ENCODE results near the gene TUB.

The TUB gene, protein sequence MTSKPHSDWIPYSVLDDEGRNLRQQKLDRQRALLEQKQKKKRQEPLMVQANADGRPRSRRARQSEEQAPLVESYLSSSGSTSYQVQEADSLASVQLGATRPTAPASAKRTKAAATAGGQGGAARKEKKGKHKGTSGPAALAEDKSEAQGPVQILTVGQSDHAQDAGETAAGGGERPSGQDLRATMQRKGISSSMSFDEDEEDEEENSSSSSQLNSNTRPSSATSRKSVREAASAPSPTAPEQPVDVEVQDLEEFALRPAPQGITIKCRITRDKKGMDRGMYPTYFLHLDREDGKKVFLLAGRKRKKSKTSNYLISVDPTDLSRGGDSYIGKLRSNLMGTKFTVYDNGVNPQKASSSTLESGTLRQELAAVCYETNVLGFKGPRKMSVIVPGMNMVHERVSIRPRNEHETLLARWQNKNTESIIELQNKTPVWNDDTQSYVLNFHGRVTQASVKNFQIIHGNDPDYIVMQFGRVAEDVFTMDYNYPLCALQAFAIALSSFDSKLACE

DNA sequence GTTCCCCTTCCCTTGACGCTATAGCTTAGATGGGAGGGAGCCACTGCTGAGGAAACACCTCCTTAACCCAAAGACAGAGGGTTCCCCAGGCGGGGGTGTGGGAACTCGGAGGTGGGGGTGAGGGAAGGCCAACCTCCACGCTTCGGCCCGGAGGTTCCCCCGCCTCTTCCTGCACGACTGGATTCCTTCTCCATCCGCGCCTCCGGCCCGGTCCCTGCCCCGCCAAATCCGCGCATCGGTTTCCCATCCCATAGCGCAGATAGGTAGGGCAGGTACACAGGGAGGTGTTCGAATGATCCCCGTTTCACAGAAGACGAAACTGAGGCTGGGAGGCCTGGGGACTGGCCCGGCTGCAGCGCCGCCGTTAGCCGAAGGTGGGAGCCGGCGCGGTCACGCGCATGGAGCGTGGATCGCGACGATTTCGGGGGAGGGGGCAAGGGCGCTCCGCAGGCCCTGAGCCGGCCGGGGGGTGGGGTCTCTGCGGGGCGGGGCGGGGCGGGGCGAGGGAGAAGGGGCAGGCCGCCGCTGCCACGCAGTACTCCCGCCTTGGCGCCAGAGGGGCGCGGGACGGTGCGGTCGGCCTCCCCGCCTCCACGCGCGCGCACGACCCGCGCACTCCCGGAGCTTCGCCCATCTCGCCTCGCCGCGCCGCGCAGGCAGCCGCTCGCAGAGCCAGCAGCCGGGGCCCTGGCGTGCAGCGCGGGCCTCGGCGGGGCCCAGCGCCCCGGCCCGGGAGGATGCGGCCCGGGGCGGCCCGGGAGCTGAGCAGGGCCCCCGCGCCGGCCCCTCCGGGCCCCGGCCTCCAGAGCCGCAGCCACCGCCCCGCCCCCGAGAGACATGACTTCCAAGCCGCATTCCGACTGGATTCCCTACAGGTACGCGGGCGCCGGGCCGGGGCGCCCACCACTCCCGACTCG, at the start of gene TUB:
TUB (plus strand) TSS at position 538 of the 917 bp plus-strand sequence; CDS start at position 838, 300 bp downstream.
- no peak for DNase-seq

DNA sequence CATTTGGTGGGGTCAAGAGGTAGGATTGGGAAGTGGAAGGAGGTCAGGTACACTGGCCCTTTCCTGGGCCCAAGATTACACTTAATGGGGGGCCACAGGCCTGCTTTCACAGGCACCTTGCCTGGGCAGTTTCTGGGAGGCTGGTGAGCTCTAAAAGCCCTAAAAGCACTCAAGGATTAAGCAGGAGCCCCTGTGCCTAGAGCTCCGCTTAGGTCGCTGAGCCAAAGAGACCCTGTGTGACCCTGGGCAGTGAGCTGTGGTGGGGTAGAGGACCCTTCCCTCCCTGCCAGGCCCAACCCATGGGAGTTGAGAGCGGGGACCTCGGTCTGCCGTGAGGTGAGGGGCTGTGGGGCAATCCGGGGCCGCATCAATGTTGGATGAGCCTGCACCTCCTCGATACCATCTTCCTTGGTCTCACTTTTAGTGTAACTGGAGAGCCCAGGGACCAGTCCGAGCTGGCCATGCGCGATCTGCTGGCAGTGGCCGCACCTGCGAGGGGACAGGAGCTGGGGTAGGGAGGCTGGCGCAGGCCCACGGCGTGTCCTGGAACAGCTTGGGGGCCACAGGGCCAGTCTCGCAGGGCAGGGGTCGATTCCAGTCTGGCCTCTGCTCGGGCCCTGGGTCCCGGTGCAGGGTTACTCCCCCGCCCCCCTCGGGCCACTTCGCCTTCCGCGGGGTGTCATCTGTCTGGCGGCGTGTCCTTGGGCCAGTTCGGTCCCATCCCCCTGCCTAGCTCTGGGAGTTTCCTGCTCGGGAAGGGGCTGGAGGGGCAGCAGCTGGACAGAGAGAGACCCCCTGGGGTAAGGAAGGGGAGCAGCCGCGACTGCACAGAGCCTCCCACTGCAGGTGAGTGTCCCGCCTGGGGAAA, 49.5 kb upstream of the TUB start:
- no peak for DNase-seq

DNA sequence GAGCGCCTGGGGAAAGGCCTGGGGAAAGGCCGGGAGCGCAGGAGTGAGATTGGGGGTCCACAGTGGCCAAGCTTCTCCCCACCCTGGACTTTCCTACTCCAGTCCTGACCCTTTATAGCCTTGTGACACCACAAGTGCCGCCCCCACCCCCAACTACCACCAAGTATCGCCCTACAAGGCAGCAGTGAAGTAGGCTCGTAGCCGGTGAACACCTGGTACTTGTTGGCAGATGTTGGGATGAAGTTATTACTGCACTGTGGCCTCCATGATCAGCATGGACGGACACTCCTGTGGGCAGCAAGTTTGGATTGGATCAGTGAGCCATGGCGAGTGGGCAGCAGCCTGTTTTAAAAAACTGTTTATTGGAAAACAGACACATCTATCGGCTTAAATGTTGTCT, 48.9 kb upstream of the TUB start:
- no peak for DNase-seq

DNA sequence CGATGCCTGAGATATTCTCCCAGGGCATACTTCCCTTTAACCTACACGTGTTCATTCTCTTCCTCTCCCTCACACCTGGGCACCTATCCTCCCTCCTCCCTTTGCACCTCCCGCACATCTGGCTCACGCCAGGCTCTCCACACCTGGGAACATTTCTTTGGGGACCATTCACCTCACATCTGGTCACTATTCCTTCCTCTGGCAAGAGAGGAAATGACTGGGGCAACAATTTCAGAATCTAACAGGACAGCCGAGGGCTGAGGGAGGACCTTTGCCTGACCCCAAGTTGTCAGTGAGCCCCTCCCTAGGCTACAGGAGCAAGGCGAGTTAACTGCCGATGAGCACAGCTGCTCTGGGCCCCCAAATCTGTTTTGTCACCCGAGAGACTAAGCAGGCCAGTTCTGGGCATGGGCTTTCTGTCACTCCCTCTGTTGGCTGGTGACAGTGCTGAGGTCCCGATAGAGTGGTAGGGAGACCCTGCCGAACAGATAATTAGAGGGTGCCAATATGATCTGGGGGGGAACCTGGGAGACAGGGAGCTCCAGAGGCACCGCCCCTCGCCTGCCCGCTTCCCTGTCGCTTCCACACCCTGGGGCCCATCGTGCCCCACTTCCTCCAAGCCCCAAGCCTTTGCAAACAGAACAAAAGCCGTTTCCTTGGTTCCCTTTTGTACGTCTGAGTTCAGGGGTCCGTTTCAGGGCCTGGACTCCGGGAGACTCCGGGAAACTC, 48.3 kb upstream of the TUB start:
- DNase-seq: no peak

DNA sequence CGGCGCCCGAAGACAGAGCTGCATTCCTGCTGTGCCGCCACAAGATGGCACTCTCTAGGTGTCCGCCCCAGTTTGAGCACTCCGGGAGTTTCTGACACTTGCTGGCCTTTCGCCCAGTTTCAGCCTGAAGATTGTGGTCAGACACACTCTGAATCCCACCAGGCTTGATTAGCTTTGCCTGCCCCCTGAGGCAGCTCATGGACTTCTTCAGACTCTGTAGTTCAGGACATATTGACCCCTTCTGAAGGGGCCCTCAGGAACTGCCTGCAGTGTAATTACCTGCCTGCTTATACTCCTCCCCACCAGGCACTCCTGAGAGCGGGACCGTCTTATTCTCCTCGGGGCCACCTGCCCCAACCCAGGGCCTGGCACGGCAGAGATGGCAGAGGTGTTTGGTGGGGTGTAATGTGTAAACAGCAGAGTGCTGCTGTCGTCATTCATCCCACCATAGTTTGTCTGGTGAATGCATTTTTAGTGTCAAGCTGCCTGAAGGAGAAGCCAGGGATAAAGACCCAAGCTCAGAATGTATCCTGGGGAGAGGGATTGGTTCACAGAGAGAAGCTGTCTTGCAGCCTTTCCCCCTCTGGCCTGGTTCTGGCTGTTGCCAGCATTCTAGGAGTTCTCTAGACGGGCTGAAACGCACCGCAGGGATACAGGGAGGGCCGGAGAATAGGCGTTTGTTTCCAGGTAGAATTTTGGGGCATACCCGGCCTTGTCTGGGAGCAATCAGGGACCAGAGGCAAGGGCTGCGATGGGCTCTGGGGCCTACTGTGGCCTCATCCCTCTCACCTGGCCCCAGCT, 47.5 kb upstream of the TUB start:
- peak; percentile 60 for DNase-seq

DNA sequence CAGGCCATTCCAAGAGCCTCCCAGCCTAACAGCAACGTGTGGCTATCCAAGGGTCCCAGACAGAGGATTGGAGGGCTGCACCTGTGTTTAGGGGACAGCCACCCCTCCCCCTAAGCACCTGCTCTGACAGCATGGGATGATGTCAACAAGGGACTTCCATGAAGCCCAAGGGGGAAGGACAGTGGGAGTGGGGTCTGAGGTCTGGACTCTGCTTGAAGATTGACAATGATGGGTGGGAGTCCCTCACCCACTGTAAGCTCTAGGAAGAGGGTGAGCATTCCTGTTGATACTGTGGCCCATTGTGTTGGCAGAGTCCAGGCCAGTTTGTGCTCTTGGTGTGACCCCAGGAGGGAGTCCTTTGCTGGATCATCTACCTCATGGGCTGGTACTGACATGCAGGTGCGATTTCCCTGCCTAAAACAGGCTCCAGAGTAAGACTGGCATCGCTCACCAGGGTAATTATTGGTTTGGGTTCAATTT, 46.9 kb upstream of the TUB start:
- DNase-seq: no peak

DNA sequence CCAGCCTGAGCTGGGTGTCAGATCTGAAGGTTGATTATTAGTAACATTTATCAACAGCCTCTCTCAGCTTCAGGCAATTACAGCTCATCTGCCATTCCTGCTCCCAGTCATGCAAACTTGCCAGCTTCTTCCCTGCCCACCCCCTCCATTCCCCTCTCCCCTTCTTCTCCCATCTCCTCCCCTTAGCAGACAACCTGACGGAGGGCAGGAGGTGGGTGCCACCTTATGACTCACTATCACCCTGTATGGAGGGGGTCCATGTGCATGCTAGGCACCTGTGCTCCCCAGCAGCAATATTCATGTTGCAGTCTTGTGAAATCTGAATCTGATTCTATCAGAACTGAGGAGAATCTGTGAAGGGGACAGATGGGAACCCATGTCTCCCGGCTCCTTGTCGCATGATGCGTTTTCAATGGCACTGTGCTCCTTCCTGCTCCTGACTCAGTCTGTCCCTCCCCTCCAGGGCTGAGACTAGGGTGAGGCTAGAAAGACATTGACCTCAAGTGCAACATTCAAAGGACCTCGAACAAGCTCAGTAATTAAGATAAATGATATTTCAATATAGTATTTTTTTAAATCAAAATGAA, 46.3 kb upstream of the TUB start:
- DNase-seq: no peak

DNA sequence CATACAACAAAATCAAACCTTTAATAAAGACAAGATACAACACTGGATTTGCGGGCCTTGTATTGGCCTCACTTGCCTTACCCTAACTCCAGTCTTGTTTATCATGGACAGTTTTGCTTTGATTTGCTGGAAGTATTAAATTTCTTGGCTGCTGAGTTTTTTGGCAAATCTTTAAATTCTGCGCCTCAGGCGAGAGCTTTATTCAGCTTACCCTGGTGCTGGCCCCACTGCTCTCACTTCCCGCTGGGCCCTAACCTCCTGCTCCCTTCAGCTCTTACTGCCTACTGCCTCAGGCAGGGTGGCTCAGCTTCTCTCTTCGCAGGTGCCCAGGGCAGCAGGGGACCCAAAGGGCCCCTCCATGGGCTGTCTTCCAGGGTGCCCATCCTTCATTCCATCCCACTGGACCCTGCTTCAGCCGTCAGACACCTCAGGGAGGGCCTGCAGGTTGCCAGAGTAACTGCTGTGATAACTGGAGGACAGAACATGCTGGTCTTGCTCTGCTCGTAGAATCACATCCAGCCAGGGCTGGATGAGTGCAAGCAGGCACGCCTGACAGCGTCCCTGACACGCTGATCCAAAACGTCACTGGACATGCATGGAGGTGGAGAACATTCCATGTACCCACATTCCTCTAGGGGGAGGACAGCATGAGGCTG, 45.7 kb upstream of the TUB start:
- no peak for DNase-seq

DNA sequence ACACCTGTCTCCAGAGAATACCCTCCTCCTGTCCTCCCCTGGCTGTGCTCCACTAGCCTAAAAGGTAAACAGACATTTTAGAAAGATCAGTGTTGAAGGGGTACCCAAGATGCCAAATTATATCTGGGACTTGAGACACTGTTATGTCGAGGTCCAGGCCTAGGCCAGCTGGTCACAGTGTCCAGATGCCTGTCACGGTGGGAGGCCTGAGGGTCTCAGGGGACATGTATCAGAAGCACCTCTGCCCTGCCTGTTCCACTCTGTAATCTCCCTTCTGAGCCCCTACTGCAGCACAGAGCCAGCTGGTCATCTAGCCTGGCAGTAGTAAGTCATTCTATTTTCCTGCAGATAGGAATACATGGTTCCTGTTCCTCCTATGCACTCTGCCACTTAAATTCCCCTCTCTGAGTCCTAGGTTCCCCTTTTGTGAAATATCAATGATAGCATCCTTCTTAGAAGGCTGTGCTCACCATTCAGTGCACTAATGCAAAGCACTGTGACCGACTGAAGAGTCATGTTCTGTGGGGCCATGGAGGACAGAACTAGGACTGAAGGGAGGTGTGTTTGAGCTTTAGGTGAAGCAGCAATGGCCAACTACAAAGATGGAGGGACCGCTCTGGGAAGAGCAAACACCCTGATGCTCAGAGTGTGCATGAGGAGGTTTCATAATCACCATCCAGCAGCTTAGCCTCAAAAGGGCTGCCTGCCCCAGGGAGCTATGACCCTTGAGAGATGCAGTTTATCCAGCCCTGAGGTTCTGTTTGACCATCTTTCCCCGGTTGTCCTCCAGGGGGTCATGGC, 44.8 kb upstream of the TUB start:
- no peak for DNase-seq

DNA sequence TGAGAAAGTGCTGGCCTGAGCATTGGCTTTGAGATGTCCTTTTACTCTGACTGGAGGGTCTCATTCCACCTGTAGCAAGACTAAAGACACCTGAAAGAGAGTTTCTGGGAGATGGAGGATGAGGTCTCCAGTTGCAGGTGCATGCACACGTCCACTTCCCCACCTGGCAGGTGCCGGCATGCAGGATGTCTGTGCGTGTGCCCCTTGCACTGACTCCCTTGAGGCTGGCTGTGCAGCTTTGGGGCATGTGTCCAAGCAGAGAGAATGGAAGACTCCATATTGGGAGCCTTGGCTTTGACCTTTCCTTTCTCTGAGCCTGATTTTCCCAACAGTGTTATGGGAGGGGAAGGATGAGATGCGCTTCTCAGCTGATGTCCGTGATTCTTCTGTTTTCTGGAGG, 44.0 kb upstream of the TUB start:
- DNase-seq: no peak

DNA sequence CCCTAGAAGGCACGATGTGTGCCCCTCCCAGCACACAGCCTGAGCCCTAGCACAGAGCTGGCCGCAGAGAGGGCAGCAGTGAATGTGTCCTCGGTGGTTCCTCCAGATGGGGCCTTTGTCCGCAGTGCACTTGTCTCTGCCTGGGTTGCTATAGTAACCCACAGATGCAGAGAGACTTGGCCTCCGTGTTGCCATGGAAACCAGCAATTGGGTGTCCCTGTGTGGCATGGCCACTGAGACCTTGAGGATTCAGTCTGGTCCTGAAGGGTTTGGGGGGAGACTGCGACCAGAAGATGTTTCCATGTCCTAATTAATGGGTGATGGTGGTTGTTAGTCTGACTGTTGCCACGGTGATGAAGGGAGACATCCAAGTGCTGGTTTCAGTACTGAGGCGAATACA, 42.6 kb upstream of the TUB start:
- no peak for DNase-seq

DNA sequence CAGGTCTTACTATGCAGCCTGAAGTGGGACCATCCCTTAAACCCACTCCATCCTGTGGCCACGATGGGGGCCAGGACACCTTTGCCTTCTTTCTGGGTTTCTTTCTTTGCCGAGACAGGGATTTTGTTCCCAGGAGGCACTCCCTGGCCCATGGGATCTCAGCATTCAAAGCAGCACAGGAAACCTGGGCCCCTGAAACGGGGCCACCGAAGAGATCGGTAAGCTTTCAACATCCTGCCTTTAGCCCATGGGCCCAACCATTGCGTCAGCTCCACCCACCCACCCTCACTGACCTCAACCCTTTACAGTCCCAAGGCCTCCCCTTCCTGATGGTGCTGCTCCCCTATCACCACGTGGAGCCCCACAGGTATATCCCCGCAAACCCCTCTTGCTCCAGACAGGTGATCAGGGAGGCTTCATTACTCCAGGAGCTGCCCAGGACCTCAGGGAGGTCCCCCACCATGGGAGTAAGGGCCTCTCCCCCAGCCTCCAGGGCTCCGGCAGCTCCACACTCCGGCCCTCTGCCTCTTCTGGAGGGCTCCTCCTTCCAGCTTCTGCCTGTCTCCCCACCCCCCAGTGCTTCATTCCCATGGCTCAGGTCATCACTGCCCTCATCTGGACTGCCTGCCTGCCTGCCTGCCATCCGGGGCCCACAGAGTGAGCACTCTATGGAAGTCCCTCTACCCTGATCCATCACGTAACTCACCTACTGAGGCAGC, 42.0 kb upstream of the TUB start:
- no peak for DNase-seq

DNA sequence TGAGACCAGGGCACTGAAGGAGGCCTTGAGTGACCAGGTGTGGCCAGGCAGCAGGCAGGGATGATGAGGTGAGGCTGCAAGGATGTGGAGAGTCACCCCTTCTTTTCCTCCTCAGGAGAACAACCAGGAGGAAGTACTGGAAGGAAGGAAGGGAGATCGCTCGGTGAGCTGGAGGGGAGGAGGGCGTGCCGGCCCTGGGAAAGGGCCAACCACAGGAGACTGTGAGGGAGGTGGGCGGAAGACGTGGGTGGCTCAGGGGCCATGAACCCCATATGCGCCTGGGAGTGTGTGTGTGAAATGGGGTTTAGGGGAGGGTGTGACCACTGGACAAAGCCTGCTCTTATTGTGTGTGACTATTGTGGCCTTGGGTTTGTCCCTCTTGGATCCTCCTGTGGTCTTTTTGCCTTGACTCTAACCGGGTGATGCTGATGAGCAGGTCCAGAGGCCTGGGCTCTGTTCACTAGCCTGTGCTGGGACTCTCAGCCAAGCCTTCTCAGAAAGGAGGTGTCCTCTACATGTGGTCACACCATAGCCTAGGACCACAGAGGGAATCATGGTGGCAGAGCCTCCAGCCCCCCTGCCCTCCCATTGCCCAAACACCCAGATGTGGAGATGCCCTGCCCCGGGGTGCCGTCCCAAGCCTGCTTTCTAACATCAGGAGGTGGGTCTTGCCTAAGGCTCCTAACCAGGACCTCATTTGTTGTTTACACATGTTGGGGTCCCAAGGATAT, 41.3 kb upstream of the TUB start:
- DNase-seq: no peak

DNA sequence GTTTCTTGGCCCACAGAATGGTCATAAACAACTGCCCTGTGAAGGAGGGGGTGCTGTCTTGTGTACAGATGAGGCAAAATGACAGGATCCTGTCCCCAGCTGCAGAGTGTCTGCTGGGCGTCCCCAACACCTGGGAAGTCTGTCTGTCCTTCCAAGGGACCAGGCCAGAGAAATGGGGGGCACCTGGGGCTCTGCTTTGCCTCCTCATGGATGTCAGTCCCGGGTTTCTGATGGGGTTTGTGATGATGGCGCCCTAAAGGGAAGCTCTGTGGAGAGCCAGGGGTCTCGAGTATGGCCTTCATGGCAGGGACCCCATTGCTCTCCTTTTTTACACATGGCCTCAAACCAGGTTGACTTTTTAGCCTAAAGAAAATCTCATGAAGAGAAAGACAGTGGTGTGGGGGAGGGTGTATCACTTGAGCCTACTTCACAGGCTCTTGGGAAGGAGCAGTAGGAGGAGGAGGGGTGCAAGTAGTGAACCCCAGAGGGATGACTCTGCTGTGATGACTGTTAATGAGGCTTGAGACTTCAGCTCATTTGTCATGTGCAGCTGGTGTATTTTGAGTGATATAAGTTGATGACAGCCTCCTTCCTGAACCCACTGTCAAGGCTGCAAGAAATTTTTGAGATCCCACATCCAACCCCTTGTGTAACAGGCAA, 40.6 kb upstream of the TUB start:
- no peak for DNase-seq

DNA sequence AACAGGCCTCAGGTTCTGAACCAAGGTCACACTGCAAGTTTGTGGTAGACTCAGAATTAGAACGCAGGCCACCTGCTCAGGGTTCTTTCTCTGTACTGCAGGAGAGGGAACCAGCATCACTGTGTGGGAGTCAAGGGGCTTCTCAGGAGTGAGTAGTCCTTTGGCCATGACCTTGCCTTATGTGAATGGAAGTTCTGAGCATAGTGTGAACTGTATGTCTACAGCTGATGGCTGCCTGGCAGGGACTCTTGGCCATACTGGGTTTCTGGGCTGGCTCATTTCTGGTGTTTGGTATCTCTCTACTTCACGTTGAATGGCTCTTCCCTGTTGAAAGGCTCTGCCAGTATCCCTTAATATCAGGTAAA, 40.1 kb upstream of the TUB start:
- no peak for DNase-seq

DNA sequence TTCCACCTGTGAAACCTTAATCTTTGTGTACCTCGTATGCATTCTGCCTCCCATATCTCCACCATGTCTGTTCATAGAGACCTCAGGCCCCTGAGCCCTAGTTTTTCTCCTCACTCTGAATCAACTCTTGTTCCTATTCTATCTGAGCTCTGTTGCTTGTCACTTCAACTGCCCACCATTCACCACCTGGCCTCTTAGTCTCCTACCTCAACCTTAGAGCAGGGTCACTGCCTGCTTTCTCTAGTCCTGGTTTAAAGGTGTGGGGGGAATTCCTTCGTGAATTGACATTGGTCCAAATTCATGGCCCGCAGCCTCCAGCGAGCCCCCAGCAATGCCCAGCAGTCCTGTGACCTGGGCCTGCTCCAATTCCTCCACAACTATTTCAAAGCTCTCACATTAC, 39.4 kb upstream of the TUB start:
- no peak for DNase-seq

DNA sequence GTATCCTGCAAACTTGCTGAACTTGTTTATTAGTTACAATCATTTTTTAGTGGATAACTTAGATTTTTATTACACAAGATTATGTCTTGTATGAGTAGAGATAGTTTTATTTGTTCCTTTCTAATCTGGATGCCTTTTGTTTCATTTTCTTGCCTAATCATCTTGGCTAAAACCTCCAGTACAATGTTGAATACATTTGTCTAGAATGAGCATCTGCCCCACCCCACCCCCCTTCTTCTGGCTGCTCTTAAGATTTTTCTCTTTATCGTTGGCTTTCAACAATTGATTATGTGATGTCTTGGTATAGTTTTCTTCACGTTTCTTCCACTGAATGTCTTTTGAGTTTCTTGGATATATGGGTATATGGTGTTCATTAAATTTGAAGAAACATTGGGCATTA, 37.3 kb upstream of the TUB start:
- DNase-seq: no peak

All from activated T-cell treated with anti-CD3 and anti-CD28 coated beads, Interleukin-2, amount 50 U/mL, for 1 hour (primary cell).